Stimulated activated CD8-positive, alpha-beta memory T cell treated with anti-CD3 and anti-CD28 coated beads, Interleukin-4, amount 100 ng/mL, for 1 hour (primary cell): ENCODE measurements around the gene GALNS.
"Not testable (repeated sequence)": the region's sequence is repeated elsewhere in the genome, so short reads cannot be mapped to it uniquely, and the experiment has no call there.

Source experiments
- DNase-seq, 2 donors: peaks; one replicate each; pipeline ENCODE4 v3.0.0-alpha.2; 2020; ENCODE audit warnings: low read depth in 2 of 2, low spot score in 1 of 2

Gene GALNS, protein sequence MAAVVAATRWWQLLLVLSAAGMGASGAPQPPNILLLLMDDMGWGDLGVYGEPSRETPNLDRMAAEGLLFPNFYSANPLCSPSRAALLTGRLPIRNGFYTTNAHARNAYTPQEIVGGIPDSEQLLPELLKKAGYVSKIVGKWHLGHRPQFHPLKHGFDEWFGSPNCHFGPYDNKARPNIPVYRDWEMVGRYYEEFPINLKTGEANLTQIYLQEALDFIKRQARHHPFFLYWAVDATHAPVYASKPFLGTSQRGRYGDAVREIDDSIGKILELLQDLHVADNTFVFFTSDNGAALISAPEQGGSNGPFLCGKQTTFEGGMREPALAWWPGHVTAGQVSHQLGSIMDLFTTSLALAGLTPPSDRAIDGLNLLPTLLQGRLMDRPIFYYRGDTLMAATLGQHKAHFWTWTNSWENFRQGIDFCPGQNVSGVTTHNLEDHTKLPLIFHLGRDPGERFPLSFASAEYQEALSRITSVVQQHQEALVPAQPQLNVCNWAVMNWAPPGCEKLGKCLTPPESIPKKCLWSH

DNA sequence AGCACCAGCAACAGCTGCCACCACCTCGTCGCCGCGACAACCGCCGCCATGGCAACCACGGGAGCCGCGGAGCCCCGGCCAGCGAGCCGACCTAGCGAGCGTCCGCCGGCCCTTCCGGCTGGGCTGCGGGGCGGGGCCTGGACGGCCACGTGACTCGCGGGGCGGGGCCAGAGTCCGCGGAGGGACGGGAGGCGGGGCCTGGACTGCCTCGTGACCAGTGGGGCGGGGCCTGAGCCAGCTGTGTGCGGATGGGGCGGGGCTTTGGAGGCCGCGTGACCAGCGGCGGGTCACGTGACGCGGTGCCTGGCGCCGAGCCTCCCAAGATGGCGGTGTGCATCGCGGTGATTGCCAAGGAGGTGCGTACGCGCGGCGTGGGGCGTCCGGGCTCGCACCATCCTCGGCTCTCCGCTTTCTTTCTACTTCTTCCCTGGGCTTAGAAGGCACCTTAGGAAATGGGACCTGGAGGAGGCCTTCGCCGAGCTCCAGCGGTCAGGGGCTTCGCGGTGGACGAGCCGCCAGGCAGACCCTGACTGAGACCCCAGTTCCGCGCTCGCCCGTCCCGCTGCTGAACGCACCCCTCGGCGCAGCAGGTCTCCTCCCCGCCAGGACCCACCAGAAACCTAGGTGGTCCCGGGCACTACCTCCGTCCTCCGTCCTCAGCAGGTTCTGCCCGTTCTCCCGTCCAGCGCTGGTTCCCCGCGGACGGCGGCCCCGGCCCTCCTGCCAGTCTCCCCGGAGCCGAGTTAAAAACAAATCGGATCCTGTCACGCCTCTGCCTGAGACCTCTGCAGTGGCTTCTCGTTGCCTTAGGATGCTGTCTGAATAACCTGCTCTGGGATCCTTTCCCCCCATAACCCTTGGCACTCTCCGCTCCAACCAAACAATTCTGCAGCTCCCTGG, at the start of gene GALNS, which contains the start of gene TRAPPC2L:
TSS of gene GALNS (minus strand) at position 120 of the 900 bp plus-strand sequence. CDS start at position 50, 70 bp downstream.
TSS of gene TRAPPC2L (plus strand) at position 300 of the 900 bp plus-strand sequence. CDS start at position 324, 24 bp downstream.
- peak; percentile 98 to 99 for DNase-seq

DNA sequence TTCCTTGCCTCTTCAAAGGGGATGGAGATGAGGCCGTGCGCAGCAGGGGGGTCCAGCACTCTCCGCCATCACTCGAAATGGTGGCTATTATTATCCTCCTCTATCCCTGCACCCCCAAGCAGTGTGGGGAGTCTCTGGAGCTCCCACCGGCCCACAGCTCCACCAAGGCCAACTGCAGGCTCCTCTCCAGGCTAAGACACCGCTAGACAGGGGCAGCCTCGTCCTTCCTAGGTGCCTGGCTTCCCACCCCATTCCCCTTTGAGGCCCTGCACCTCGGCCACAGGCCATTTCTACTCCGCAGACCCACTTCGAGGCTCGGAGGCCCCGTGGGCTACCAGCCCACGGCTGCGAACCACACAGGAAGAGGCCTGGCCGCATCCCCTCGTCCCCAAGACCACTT, 49.3 kb upstream of the GALNS start:
- no peak for DNase-seq

DNA sequence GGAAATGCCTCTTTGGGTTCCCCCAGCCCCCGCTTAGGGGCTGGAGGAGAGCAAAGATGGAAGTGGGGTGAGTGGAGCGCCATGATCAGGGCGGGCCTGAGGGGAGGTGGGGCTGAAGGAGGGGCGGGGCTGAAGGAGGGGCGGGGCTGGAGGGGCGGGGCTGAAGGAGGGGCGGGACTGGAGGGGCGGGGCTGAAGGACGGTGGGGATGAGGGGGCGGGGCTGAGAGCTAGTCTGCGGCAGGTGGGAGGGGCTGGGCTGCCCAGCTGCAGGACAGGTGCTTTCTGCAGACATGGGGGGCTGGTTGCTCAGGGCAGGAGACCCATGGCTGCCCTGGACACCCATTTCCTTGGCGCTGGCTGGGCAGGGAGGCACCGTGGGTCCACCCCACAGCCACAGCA, 48.8 kb upstream of the GALNS start:
- DNase-seq: no peak

DNA sequence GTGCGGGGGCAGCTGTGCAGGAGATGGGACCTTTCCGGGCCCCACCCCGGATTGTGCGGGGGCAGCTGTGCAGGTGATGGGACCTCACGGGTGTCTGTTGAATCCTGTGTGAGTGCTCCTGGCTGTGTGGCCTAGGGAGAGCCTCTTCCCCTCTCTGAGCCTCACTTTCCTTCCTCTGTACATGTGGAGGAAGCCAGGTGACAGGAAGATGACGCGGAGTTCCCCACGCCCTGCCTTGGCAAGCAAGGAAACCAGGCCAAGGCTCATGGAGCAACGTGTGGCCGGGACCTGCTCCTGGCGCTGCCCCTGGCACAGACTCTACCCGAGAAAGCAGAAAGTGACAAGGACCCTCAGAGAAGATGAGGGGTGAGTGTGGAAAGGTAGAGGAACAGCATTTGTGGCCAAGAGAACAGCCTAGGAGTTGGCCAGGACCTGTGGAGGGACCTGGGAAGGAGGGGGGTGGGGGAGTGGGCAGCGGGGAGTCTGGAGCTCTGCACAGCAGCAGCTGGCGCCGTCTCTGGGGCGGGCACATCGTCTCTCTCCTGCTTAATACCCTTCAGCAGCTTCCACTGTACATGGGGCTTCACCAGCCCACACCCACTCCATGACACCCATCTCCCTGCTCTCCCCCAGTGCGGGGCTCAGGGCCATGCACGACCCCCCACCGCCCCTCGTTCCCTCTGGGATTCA, 48.1 kb upstream of the GALNS start:
- no peak for DNase-seq

DNA sequence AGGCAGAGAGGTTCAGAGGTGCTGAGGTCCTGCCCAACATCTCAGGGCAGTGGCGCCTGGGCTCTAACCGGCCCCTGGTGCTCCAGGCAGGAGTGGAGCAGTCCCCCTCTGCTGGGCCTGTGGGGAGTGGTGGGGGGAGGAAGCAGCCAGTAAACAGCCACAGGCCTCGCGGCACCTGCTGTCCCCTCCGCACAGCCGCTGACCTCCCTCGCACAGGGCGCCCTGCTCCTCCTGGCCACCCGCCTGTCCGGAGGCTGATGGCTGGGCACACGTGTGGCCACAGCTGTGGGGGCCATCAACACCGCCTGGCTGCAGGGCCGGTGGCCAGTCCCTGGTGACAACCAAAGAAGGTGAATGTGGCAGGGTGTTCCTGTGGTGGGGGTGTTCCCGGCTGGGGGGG, 46.5 kb upstream of the GALNS start:
- no peak for DNase-seq

DNA sequence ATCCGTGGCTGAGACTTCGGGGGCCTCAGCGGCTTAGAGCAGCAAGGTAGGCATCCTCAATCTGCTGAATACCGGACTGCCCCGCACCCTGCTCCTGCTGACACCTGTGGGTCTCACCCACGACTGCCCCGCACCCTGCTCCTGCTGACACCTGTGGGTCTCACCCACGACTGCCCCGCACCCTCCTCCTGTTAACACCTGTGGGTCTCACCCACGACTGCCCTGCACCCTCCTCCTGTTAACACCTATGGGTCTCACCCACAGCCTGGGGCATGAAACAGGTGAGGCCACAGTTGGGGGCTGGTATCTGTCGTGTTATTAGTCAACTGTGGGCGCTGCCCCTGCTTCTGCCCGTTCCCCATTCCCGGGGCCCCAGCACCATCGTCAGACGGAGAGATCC, 46.0 kb upstream of the GALNS start:
- DNase-seq: no peak

DNA sequence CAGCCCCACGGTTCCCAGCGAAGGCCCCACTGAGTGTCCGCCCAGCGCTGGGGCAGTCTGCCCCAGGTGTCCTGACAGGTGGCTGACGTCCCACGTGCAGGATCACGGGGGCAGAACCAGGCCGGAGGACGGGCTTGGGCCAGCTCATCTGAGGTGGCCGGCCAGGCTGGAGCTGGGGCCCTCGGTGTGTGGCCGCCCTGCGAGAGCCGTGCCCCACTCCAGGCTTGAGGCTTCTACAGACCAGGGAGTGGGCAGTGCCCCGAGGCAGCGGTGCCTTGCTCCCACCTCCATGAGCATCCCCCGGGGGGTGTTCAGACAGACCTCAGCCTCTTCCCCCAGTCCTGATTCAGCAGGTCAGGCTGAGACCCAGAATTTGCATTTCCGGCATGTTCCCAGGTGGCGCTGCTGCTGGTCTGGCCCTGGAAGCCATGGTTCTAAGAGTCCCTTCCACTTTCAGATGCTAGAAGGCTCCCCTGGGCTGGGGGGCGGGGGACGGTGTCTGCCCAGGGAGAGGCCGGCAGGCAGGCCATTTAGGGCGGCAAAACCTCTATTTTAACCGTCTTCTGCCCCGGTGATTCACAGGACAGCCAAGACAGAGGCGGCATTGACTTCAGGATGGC, 45.1 kb upstream of the GALNS start:
- no peak for DNase-seq

DNA sequence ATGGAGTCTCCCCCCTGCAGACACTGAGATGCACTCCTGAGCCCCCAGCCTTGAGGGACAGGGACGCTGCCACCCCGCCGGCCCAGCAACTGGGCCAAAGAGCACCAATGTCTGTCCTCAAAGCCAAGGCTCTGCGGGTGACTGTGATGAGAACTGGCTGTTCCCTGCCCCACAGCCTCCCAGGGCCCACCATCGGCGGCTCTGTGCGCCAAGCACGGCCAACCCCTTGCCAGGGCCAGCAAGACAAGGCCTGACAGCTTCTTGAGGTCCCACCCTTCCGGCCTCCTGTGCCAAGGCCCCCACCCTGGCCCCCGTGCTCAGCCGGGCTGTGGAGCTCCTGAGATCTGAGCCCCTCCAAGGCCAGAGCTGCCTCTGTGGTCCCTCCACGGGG, 43.9 kb upstream of the GALNS start:
- DNase-seq: no peak

DNA sequence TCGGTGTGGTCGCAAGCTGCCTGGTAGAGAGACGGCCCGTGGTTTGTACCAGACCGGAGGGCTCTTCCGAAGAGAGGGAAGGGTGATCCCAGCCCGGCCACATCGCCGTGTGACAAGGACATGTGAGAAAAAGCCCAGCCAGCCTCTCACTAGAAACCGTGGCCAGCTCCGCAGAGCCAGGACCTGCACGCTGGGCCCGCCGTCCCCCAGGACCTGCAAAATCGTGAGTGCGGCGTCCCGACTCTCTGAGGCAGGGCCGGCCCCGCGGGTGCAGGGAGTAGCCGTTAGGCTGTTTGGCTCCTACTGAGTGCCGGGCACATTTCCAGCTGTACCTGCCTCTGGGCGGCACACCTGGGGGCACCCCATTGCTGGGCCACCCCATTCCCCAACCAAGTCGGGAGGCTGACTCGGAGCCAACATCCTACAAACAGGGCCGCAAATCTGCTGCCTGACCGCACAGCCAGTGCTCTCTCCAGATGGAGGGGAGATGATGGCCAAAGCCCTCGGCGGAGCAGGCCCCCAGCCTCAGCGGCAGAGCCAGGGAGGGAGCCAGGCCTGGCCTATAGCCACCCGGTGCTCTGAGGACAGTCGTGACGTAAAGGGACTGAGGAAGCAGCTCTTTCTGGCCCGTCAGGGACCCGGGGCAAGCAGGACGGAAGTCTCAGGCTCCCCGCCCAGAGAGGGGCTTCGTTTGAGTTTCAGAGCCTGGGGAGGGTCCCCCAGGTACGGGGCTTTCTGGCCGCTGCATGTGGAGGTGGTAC, 43.3 kb upstream of the GALNS start:
- DNase-seq: no peak

DNA sequence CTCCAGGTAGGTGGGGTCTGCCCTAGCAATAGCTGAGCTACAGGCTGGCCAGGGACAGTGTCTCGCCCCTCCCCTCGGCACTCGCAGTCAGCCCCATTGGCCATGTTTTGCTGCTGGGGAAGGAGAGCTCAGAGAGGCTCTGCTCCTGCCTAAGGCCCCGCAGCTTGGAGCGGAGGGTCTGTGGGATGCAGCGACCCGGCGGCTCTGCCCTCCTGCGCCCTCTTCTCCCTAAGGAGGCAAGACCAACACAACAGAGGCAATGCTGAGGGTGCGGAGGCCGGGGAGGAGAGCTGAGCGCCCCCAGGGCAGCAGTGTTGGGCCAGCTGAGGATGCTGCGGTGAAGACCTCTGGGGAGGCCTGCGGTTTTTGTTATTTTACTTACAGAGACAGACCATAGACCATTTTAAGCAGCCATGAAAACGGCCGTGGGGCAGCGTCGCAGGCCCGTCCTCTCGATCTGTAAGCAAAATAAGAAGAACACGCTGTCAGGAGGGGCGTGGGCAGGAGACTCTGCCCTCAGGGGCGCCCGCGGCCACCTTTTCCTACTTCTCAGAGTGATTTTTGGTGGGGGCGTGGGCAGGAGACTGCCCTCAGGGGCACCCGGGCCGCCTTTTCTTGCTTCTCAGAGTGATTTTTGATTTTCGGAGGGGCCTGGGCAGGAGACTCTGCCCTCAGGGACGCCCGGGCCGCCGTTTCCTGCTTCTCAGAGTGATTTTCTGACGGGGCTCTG, 41.1 kb upstream of the GALNS start:
- DNase-seq: no peak

DNA sequence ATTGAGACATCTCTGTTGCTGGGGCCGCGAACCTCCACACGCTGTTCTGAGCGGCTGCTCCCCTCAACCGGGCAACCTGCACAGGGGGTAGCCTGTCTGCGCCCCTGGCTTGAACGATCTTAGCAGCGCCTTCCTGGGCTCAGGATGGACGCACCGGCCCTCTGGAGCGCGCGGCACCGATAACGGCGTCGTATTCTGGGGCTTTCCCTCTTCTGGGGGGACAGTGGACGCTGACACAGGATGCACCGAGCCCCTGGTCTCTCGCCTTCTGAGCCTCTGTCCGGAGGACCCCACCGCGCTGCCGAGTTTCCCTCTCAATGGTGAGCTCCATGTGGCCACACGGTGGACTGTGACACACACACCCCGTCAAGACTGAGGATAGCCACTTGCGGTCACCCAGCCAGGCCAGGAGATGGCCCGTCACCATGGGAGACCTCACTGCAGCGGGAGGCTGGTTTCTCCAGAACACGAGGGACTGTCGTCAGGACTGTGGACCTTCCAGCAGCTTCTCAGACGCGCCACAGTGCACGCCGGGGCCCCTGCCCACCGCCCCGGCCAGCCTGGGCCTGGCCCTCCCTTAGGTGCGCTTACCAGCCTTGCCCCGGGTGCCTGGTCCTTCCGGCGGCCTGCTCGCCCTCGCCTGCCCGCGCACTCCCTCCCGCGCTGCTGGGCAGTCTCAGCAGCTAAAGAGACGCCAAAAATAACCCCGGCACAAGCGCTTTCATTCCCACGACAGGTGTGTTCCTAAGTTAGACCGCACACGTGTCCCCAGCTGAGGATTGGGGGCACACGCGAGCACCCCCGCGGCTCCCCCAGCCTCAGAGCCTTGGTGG, 39.7 kb upstream of the GALNS start:
- no peak for DNase-seq

DNA sequence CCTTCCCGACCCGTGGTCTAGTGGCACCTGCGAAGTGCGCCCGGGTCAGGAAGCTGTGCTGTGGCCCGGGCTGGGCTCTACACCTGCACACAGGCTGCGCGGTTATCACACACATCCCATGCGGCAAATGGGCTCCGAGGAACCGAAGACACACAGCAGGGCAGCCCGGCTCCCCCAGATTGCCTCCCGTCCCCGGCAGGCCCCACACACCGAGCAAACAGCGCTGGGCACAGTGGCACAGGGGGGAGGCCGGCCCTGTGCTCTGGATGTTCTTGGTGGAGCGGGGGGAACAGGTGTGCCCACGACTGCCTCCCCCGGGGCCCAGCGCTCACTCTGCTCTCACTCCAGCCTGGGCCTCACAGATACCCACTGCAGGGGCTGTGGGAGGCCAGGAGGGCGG, 38.6 kb upstream of the GALNS start:
- no peak for DNase-seq

DNA sequence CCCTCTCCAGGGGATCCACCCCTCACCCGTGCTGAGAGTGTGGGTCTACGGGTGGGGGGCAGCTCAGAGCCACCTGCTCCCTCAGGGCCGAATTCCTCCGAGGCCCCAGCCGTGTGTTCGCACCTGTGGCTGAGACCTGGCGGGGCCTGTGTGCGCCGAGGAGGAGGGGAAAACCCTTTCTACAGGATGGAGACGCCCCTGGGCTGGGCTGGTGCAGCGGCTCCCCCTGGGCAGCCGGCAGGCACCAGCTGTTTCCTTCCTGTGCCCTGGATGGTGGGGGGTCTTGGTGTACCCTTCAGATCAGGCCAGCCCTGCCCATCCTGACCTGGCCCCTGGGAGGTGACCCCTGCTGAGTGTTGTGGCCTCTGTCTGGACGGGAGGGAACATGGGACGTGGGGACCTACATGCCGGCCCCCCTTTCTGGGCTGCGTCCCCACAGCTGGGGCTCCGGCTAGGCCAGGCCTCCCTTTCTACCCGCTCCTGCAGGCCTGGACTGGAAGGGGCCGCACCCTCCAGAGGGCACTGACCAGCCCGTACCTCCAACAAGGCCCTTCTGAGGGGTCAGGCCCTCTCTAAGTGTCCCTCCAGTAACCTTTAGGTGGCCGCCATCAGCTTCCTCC, 38.0 kb upstream of the GALNS start:
- DNase-seq: no peak

DNA sequence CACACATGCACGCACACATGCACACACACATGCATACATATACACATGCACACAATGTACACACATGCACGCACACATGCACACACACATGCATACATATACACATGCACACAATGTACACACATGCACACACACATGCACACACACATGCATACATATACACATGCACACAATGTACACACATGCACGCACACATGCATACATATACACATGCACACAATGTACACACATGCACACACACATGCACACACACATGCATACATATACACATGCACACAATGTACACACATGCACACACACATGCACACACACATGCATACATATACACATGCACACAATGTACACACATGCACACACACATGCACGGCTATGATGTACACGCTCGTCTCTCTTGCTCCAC, 37.5 kb upstream of the GALNS start:
- DNase-seq: not testable (repeated sequence)

DNA sequence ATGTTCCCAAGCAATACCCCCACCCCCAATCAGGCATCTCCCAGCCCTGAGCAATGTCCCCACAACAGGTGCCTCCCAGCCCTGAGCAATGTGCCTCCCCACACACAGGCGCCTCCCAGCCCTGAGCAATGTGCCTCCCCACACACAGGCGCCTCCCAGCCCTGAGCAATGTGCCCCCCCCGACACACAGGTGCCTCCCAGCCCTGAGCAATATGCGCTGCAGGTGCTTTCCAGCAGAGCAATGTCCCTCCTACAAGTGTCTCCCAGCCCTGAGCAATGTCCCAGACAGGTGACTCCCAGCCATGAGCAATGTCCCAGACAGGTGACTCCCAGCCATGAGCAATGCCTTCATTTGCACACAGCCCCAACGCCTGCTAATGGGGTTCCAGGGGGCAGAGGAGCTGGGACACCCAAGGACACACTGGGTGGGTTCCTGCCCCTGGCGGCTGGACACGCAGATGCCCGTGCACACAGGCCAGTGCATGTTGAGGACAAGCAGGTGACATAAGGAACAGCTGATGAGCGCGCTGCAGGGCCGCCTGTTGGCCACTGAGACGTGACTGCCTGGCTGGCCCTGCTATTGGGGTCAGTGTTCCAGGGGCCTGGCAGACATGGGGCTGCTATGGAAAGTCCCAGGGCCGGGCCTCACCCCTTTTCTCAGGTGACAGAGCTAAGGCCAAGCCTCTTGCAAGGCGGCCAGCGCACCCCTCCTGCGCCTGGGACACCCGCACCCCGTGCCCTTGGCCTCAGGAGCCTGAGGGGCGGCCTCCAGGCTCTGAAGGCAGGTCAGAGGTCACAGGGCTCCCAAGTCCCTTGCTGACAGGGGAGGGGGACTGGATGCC, 36.6 kb upstream of the GALNS start:
- DNase-seq: no peak

DNA sequence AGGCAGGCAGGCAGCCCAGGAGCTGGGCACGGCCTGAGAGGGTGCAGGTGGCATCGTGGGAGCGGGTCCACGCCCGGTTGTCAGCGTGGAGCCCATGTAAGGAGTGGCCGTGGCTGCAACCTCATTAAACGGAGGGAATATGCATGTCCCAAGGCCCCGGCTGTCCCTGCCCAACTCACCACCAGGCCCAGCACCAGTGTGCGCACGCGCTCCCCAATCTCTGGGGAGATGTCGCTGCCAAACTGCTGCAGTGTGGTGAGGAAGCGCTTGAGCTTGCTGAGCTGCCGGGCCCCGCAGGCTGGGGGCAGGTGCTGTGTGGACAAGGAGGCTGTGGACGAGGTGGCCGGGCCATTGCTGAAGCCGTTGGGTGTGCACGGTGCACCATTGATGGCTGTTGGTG, 35.3 kb upstream of the GALNS start:
- DNase-seq: no peak

DNA sequence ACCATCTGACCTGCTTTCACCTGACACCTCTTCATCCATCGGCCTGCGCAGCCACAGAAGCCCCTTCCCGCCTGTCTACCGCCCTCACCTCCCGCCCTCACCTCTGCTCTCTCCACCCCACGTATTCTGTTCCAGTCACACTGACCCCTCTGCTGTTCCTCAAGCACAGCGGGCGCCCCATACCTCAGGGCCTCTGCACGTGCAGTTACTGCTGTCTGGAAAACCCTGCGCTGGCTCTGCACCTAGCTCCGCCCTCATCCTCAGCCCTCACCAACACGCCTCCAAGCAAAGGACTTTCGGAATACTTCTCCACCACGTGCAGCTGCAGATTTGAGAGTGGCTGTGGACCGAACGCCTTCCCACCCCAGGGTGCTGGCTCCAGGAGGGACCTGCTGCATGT, 34.3 kb upstream of the GALNS start:
- no peak for DNase-seq
